ENCODE data around the gene NDUFA3.

GRCh38 chr19:54129617-54129996 is 27.0 kb downstream of the NDUFA3 start:
- TF ChIP-seq CTCF (IDR thresholded peaks at IDR 0.05), result no peak
- no peak for TF ChIP-seq MAX (IDR thresholded peaks at IDR 0.05)
- no peak for TF ChIP-seq RNF2 (IDR thresholded peaks at IDR 0.05; ENCODE audit: borderline replicate concordance, low read depth)
- no peak for TF ChIP-seq SREBF2 (IDR thresholded peaks at IDR 0.05)
- no peak for TF ChIP-seq HOXB5 (CRISPR knock-in tag; IDR thresholded peaks at IDR 0.05)
